KMS-11 (cell line): ENCODE results near the gene JUNB.
A peak's percentile ranks its signal among the peaks of the same experiment; 100 is the strongest.

ENCODE experiments used
- H2AFZ ChIP-seq: fragments of 200-600 bp; sonication (generic); 2 replicates; pipeline ENCODE4 v1.6.1; 2016; ENCODE audit warnings: antibody characterized with exemption, mixed run types, low read depth
- H3K27ac ChIP-seq: fragments of 200-600 bp; sonication (generic); 2 replicates; pipeline ENCODE4 v1.6.1; 2016; ENCODE audit warnings: mild to moderate bottlenecking, mixed run types
- H3K27me3 ChIP-seq: fragments of 200-600 bp; sonication (generic); 2 replicates; pipeline ENCODE4 v1.6.1; 2017; ENCODE audit warnings: mild to moderate bottlenecking, low read depth, mixed run types, moderate library complexity; ENCODE audit not compliant: insufficient read depth
- H3K36me3 ChIP-seq: fragments of 200-600 bp; sonication (generic); 2 replicates; pipeline ENCODE4 v1.6.1; 2017; ENCODE audit warnings: mild to moderate bottlenecking, mixed run types; ENCODE audit not compliant: insufficient read depth
- H3K4me1 ChIP-seq: fragments of 200-600 bp; sonication (generic); 2 replicates; pipeline ENCODE4 v1.6.1; 2016; ENCODE audit warnings: mild to moderate bottlenecking, low read depth, mixed run types; ENCODE audit not compliant: poor library complexity, severe bottlenecking
- H3K4me2 ChIP-seq: fragments of 200-600 bp; sonication (generic); 2 replicates; pipeline ENCODE4 v1.7.0; 2016; ENCODE audit warnings: mild to moderate bottlenecking, mixed run types
- H3K4me3 ChIP-seq: fragments of 200-600 bp; sonication (generic); IDR thresholded peaks from 2 replicates; pipeline ENCODE4 v1.6.1; 2017; ENCODE audit warnings: low read depth, low read length, mixed read lengths; ENCODE audit not compliant: insufficient read depth
- H3K79me2 ChIP-seq: fragments of 200-600 bp; sonication (generic); 2 replicates; pipeline ENCODE4 v1.6.1; 2016; ENCODE audit warnings: low read depth, mixed run types; ENCODE audit not compliant: insufficient read depth
- H3K9ac ChIP-seq: fragments of 200-600 bp; sonication (generic); 2 replicates; pipeline ENCODE4 v1.6.1; 2016; ENCODE audit warnings: mild to moderate bottlenecking, mixed run types
- H4K20me1 ChIP-seq: fragments of 200-600 bp; sonication (generic); 2 replicates; pipeline ENCODE4 v1.6.1; 2016; ENCODE audit warnings: mild to moderate bottlenecking, mixed run types; ENCODE audit not compliant: insufficient read depth
- TF ChIP-seq, protein P1 (sequence below): fragments of 200-600 bp; sonication (generic); conservative IDR thresholded peaks from 2 replicates; pipeline ENCODE4 v1.6.1; 2017; ENCODE audit warnings: low read depth, mild to moderate bottlenecking, antibody characterized with exemption, low read length, moderate library complexity, mixed read lengths

Gene JUNB

DNA sequence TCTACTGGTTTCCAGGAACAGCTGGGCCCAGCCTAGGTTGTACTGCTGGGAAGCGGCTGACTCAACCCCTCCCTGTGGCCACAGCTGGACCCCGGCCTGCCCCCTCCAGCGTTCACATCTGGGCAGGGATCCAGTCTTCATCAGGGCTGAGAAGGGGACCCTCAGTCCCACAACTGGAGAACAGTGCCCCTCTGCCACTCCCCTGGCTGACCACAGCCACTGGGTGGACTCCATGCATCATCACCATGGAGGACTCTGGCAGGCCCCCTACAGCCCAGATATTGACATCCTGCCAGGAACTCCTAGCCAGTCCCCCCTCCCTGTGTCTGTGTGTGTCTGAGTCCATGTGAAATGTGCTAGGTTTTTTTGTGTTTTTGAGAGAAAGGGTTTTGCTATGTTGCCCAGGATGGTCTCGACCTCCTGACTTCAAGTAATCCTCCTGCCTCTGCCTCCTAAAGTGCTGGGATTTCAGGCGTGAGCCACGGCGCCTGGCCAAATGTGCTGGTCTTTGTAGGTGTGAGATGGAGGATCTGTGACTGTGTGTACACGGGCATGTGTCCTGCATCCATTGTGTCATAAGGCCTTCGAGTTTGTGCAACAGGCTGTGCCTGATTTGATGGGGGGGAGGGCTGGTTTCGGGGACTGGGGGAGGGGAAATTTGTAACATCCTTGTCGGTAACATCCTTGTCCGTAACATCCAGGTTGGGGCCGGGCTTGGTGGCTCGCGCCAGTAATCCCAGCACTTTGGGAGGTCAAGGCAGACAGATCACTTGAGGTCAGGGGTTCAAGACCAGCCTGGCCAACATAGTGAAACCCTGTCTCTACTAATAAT, 11.9 kb upstream of the JUNB start:
- H3K36me3 ChIP-seq = no peaks in the 10 kb centered on the region
- no peaks in the 10 kb centered on the region for H4K20me1 ChIP-seq
- H3K9ac ChIP-seq = no peak overlapping the region
- no peak overlapping the region for H3K4me2 ChIP-seq
- TF ChIP-seq, protein P1, sequence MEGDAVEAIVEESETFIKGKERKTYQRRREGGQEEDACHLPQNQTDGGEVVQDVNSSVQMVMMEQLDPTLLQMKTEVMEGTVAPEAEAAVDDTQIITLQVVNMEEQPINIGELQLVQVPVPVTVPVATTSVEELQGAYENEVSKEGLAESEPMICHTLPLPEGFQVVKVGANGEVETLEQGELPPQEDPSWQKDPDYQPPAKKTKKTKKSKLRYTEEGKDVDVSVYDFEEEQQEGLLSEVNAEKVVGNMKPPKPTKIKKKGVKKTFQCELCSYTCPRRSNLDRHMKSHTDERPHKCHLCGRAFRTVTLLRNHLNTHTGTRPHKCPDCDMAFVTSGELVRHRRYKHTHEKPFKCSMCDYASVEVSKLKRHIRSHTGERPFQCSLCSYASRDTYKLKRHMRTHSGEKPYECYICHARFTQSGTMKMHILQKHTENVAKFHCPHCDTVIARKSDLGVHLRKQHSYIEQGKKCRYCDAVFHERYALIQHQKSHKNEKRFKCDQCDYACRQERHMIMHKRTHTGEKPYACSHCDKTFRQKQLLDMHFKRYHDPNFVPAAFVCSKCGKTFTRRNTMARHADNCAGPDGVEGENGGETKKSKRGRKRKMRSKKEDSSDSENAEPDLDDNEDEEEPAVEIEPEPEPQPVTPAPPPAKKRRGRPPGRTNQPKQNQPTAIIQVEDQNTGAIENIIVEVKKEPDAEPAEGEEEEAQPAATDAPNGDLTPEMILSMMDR = no peak
- no peaks in the 10 kb centered on the region for H3K79me2 ChIP-seq
- no peak overlapping the region for H3K4me3 ChIP-seq
- H3K27me3 ChIP-seq = no peaks in the 10 kb centered on the region
- H3K27ac ChIP-seq = no peak overlapping the region
- H2AFZ ChIP-seq = no peak overlapping the region
- peaks cover 24% of the 10 kb centered on the region for H3K4me1 ChIP-seq

DNA sequence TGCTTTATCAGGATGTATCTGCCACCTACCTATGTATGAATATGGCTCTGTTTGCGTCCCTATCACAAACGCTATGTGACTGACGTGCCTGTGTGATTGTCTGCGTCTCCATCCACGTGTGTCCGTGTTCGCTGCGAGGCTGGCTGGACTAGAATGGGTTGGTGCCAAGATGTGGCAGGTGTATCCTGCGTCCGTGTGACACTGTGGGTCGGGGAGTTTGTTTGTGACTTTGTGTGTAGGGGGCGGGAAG, 9.2 kb upstream of the JUNB start:
- Histone ChIP-seq H3K27ac (peak overlapping the region; percentile 39; the same call in 1 of the 2 replicates), H2AFZ (peak overlapping the region; percentile 96), H3K4me3 (no peak overlapping the region), H3K4me1 (peaks cover 46% of the 10 kb centered on the region), H4K20me1 (no peaks in the 10 kb centered on the region), H3K27me3 (no peaks in the 10 kb centered on the region), H3K9ac (no peak overlapping the region), H3K36me3 (no peaks in the 10 kb centered on the region), H3K4me2 (peak overlapping the region; percentile 96), H3K79me2 (no peaks in the 10 kb centered on the region)
- TF ChIP-seq, protein P1 = no peak

DNA sequence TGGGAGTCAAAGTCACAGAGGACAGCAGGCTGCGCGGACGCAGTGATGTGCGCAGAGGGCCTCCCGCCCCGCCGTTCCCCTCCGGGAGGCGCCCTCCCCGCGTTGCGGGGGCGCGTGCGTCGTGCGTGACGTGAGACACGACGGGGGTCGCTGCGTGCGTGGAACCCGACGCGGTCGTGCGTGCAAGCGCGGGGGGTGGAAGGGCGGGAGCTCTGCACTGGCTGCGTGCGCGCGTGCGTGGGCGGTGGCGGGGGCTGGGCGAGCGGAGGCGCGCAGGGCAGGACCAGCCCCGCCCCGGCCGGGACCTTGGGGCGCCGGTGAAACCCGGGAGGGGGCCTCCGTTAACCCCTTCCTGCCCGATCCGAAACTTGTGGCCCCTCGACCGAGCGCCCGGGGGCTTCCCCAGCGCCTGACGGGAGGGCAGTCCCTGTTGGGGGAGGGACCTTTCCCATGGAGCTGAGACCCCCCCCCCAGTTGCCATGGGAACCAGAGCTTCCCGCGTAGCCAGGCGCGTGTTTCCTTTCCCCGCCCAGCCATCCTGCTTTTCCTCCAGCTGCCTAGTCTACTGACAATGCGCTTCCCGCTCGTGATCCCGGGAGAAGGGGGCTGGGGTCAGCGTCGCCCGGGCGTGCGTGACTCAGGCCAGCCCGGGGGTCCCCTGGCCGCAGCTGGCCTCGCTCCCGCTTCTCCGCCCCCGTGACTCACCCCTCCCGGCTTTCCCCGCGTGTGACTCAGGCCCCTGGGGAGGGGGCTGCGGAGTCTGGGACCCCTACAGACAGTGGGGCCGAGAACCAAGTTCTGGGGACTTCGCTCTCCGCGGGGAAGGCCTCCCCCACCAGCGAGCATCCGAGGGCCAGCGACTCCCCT, 8.6 kb upstream of the JUNB start:
- H3K27me3 ChIP-seq = no peaks in the 10 kb centered on the region
- peak overlapping the region; percentile 96 for H3K4me2 ChIP-seq
- H4K20me1 ChIP-seq = no peaks in the 10 kb centered on the region
- H3K4me1 ChIP-seq = peaks cover 49% of the 10 kb centered on the region
- H3K9ac ChIP-seq = no peak overlapping the region
- H2AFZ ChIP-seq = peak overlapping the region; percentile 96
- H3K36me3 ChIP-seq = no peaks in the 10 kb centered on the region
- no peaks in the 10 kb centered on the region for H3K79me2 ChIP-seq
- H3K4me3 ChIP-seq = no peak overlapping the region
- H3K27ac ChIP-seq = peak overlapping the region; percentile 39; the same call in 1 of the 2 replicates
- TF ChIP-seq, protein P1 = no peak

DNA sequence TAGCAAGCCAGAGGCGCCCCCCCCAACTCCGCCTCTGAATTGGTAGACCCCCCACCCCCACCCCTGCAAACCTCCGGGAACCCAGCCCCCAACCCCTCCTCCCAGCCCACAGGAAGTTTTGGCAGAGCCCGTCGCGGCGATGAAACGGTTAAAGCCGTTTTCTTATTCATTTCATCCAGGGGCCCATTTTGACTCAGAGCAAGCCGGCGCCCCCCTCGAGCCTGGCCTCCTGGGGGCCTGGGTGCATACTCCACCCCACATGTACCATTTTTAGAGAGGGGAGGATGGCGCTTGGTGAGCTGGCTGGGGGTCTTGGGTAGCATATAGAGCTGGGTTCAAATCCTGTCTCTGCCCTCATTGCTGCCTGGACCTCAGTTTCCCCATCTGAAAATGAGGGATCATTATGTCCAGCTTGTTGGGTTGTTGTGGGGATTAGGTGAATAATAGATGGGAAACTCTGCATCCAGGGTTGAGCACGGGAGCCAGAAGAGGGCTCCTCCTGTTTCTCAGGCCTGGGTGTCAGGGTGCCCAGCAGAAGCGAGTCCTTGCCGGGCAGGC, 7.9 kb upstream of the JUNB start:
- Histone ChIP-seq H3K27ac (no peak overlapping the region), H3K27me3 (no peaks in the 10 kb centered on the region), H3K36me3 (no peaks in the 10 kb centered on the region), H2AFZ (no peak overlapping the region), H3K79me2 (no peaks in the 10 kb centered on the region), H3K4me2 (no peak overlapping the region), H3K4me3 (no peak overlapping the region), H4K20me1 (no peaks in the 10 kb centered on the region), H3K4me1 (peaks cover 55% of the 10 kb centered on the region), H3K9ac (no peak overlapping the region)
- TF ChIP-seq, protein P1 = no peak
